Common myeloid progenitor, CD34-positive (primary cell): ENCODE results near the gene ADAM19.

Experiments used
- CTCF ChIA-PET: fragments of 350-600 bp; sonication (Branson Sonifier 250); formaldehyde crosslinking; loops from one replicate; lab custom pipeline; 2021; ENCODE audit warnings: antibody characterized with exemption; lab: Charles Lee
- POLR2A ChIA-PET: fragments of 350-600 bp; sonication (Branson Sonifier 250); formaldehyde crosslinking; loops from one replicate; lab custom pipeline; 2021; ENCODE audit warnings: antibody characterized with exemption; lab: Charles Lee
- DNase-seq, 3 donors: peaks; one replicate each; pipeline versions ENCODE4 v3.0.0 to v3.0.0-alpha.2; 2013
- H3K27ac ChIP-seq, 2 experiments: 1 replicate in 1 of 2; 2 replicates in 1 of 2; pipeline ENCODE4 v1.7.0; 2013; ENCODE audit warnings: inconsistent platforms in 2 of 2, low read length in 2 of 2, mild to moderate bottlenecking in 2 of 2, low read depth in 1 of 2, moderate library complexity in 1 of 2; ENCODE audit not compliant: severe bottlenecking in 2 of 2, insufficient read depth in 1 of 2, poor library complexity in 1 of 2
- H3K27me3 ChIP-seq, 5 experiments: replicated peaks in 2 of 5; 1 replicate in 3 of 5; 2 replicates in 2 of 5; pipeline versions ENCODE4 v1.6.1 to v1.7.0; 2013; ENCODE audit warnings: low read length in 4 of 5, mild to moderate bottlenecking in 2 of 5, moderate library complexity in 2 of 5, inconsistent platforms in 1 of 5; ENCODE audit not compliant: insufficient read depth in 5 of 5, control insufficient read depth in 4 of 5
- H3K36me3 ChIP-seq, 4 experiments: 1 replicate in 2 of 4; 2 replicates in 2 of 4; pipeline versions ENCODE4 v1.6.1 to v1.7.0; 2013; ENCODE audit warnings: low read length in 3 of 4, control low read depth in 1 of 4, mild to moderate bottlenecking in 1 of 4; ENCODE audit not compliant: control insufficient read depth in 4 of 4, insufficient read depth in 4 of 4
- H3K4me1 ChIP-seq, 4 experiments: 1 replicate in 3 of 4; 2 replicates in 1 of 4; pipeline versions ENCODE4 v1.6.1 to v1.7.1; 2013; ENCODE audit warnings: low read length in 3 of 4, mild to moderate bottlenecking in 3 of 4, control low read depth in 1 of 4, inconsistent platforms in 1 of 4, moderate library complexity in 1 of 4; ENCODE audit not compliant: control insufficient read depth in 4 of 4, insufficient read depth in 4 of 4; ENCODE audit errors: control extremely low read depth in 1 of 4
- H3K4me3 ChIP-seq, 7 experiments: 1 replicate in 4 of 7; 2 replicates in 3 of 7; pipeline versions ENCODE4 v1.5.1 to v1.7.0; 2013; ENCODE audit warnings: mild to moderate bottlenecking in 7 of 7, low read length in 6 of 7, moderate library complexity in 6 of 7, inconsistent platforms in 2 of 7, low read depth in 2 of 7, control low read depth in 1 of 7; ENCODE audit not compliant: insufficient read depth in 4 of 7, control insufficient read depth in 1 of 7; ENCODE audit errors: extremely low read depth in 1 of 7
- H3K9me3 ChIP-seq, 5 experiments: 1 replicate in 4 of 5; 2 replicates in 1 of 5; pipeline versions ENCODE4 v1.6.1 to v1.7.1; 2013; ENCODE audit warnings: low read length in 4 of 5, mild to moderate bottlenecking in 2 of 5, inconsistent platforms in 1 of 5, low read depth in 1 of 5, moderate library complexity in 1 of 5; ENCODE audit not compliant: control insufficient read depth in 4 of 5, insufficient read depth in 2 of 5; ENCODE audit errors: control extremely low read depth in 1 of 5
- WGBS: methylation state at CpG from one replicate; pipeline ENCODE4 v1.1.5; 2013; ENCODE audit not compliant: insufficient coverage; 5-methylcytosine and 5-hydroxymethylcytosine counted together

The ADAM19 gene

GRCh38 chr5:157481666-157482065, 93.9 kb downstream of the ADAM19 start:
- Histone ChIP-seq H3K27ac (no peak overlapping the region), H3K27me3 (no peaks in the 10 kb centered on the region), H3K9me3 (no peaks in the 10 kb centered on the region), H3K4me3 (no peak overlapping the region), H3K4me1 (no peaks in the 10 kb centered on the region), H3K36me3 (no peaks in the 10 kb centered on the region)
- CTCF ChIA-PET = interaction anchor here (2.0 to 9.0 kb wide), 2 partner anchors 10 to 139 kb away, joined by 13 to 68 read pairs; a partner anchor contains a TSS
- POLR2A ChIA-PET = no interaction called here
- WGBS = 96% methylated on average over 4 of the region's 7 CpGs
- DNase-seq = no peak

- no peak for DNase-seq
- ChIA-PET POLR2A (no interaction called here), CTCF (interaction anchor here (2.0 to 9.0 kb wide), 2 partner anchors 10 to 139 kb away, joined by 13 to 68 read pairs; a partner anchor contains a TSS)
- Histone ChIP-seq H3K4me1 (no peaks in the 10 kb centered on the region), H3K9me3 (no peaks in the 10 kb centered on the region), H3K36me3 (no peaks in the 10 kb centered on the region), H3K27me3 (no peaks in the 10 kb centered on the region), H3K27ac (no peak overlapping the region), H3K4me3 (no peak overlapping the region)
- WGBS = 95% methylated on average over 2 of the region's 4 CpGs
Measured at GRCh38 chr5:157481265-157481664, 94.3 kb downstream of the ADAM19 start.

GRCh38 chr5:157479612-157480510, 95.7 kb downstream of the ADAM19 start:
- Histone ChIP-seq H3K9me3 (no peaks in the 10 kb centered on the region), H3K27me3 (no peaks in the 10 kb centered on the region), H3K36me3 (no peaks in the 10 kb centered on the region), H3K4me3 (no peak overlapping the region), H3K4me1 (no peaks in the 10 kb centered on the region), H3K27ac (no peak overlapping the region)
- ChIA-PET POLR2A (no interaction called here), CTCF (interaction anchor here (0.8 to 9.0 kb wide), 8 partner anchors 8 to 263 kb away, joined by 3 to 68 read pairs (median 4); partner anchors contain the start of gene LSM11)
- 92% methylated on average over 13 of the region's 15 CpGs for WGBS
- DNase-seq = no peak

- H3K4me1 ChIP-seq = no peaks in the 10 kb centered on the region
- no peaks in the 10 kb centered on the region for H3K9me3 ChIP-seq
- 100% methylated on average over 3 of the region's 4 CpGs for WGBS
- no peaks in the 10 kb centered on the region for H3K27me3 ChIP-seq
- POLR2A ChIA-PET = no interaction called here
- H3K4me3 ChIP-seq = no peak overlapping the region
- no peak for DNase-seq
- CTCF ChIA-PET = interaction anchor here (0.8 to 9.0 kb wide), 6 partner anchors 10 to 264 kb away, joined by 3 to 68 read pairs (median 4); partner anchors contain the start of gene LSM11
- no peaks in the 10 kb centered on the region for H3K36me3 ChIP-seq
- H3K27ac ChIP-seq = no peak overlapping the region
Measured at GRCh38 chr5:157479166-157479565, 96.4 kb downstream of the ADAM19 start.

- Histone ChIP-seq H3K4me3 (no peak overlapping the region), H3K36me3 (no peaks in the 10 kb centered on the region), H3K27ac (no peak overlapping the region), H3K9me3 (no peaks in the 10 kb centered on the region), H3K27me3 (no peaks in the 10 kb centered on the region), H3K4me1 (no peaks in the 10 kb centered on the region)
- 100% methylated on average over 1 of the region's 2 CpGs for WGBS
- ChIA-PET POLR2A (no interaction called here), CTCF (interaction anchor here (1.1 to 9.0 kb wide), 4 partner anchors 11 to 136 kb away, joined by 3 to 68 read pairs (median 4); a partner anchor contains a TSS)
- DNase-seq = no peak
Measured at GRCh38 chr5:157478726-157479125, 96.8 kb downstream of the ADAM19 start.

GRCh38 chr5:157477814-157478494, 97.6 kb downstream of the ADAM19 start:
- H3K27ac ChIP-seq = no peak overlapping the region
- H3K9me3 ChIP-seq = no peaks in the 10 kb centered on the region
- H3K27me3 ChIP-seq = no peaks in the 10 kb centered on the region
- peaks cover 0 to 5% (median 0%) of the 10 kb centered on the region in 4 experiments for H3K4me1 ChIP-seq
- CTCF ChIA-PET = interaction anchor here (0.8 to 9.0 kb wide), 9 partner anchors 20 to 330 kb away, joined by 3 to 68 read pairs (median 3); a partner anchor contains a TSS
- POLR2A ChIA-PET = no interaction called here
- no peaks in the 10 kb centered on the region for H3K36me3 ChIP-seq
- H3K4me3 ChIP-seq = no peak overlapping the region
- 100% methylated on average over 4 of the region's 5 CpGs for WGBS
- no peak for DNase-seq
